GM23338 (cell line): ENCODE data around the gene CDK11A. TPM values are rescaled to one million over a fixed set of nuclear protein-coding genes. Genes with fewer than 3 reads are reported as not detected.

Experiments used
- ATAC-seq: fragments of 200-7000 bp; cut with Tn5 transposase; 3 replicates; pipeline ENCODE4 v1.9.1; 2020
- DNase-seq: peaks from one replicate; pipeline ENCODE4 v3.0.0-alpha.2; 2015; ENCODE audit warnings: low spot score
- H2AFZ ChIP-seq: fragments of 200-600 bp; sonication (generic); 2 replicates; pipeline ENCODE4 v1.8.0; 2016; ENCODE audit warnings: antibody characterized with exemption, mild to moderate bottlenecking, moderate library complexity
- H3F3A ChIP-seq: fragments of 200-600 bp; sonication (generic); replicated peaks from 2 replicates; pipeline ENCODE4 v1.8.0; 2017; ENCODE audit warnings: antibody characterized with exemption, mixed run types, low read depth
- H3K27ac ChIP-seq: fragments of 200-600 bp; sonication (generic); 2 replicates; pipeline ENCODE4 v1.6.1; 2016; ENCODE audit warnings: low read depth
- H3K27me3 ChIP-seq: fragments of 200-600 bp; sonication (generic); 2 replicates; pipeline ENCODE4 v1.8.0; 2016; ENCODE audit warnings: mild to moderate bottlenecking, mixed run types, moderate library complexity; ENCODE audit not compliant: insufficient read depth
- H3K36me3 ChIP-seq: fragments of 200-600 bp; sonication (generic); 2 replicates; pipeline ENCODE4 v1.8.0; 2016; ENCODE audit warnings: mild to moderate bottlenecking; ENCODE audit not compliant: insufficient read depth
- H3K4me1 ChIP-seq: fragments of 200-600 bp; sonication (generic); 2 replicates; pipeline ENCODE4 v1.8.0; 2016; ENCODE audit warnings: mild to moderate bottlenecking, moderate library complexity; ENCODE audit not compliant: insufficient read depth
- H3K4me2 ChIP-seq: fragments of 200-600 bp; sonication (generic); 2 replicates; pipeline ENCODE4 v1.7.1; 2017; ENCODE audit warnings: mixed run types
- H3K4me3 ChIP-seq: fragments of 200-600 bp; sonication (generic); 2 replicates; pipeline ENCODE4 v1.6.1; 2016; ENCODE audit warnings: mixed run types
- H3K79me2 ChIP-seq: fragments of 200-600 bp; sonication (generic); replicated peaks from 2 replicates; pipeline ENCODE4 v1.8.0; 2017; ENCODE audit warnings: mild to moderate bottlenecking; ENCODE audit not compliant: insufficient read depth
- H3K9me2 ChIP-seq: fragments of 200-600 bp; sonication (generic); 2 replicates; pipeline ENCODE4 v1.8.0; 2017; ENCODE audit not compliant: insufficient read depth
- H4K20me1 ChIP-seq: fragments of 200-600 bp; sonication (generic); replicated peaks from 2 replicates; pipeline ENCODE4 v1.8.0; 2017; ENCODE audit warnings: mild to moderate bottlenecking; ENCODE audit not compliant: insufficient read depth
- H3K27ac Mint-ChIP-seq: 2 replicates; pipeline ENCODE4 v1.8.0; 2020; ENCODE audit warnings: inconsistent platforms, mild to moderate bottlenecking, moderate library complexity, mixed read lengths
- H3K27me3 Mint-ChIP-seq: 3 replicates; pipeline ENCODE4 v1.8.0; 2022; ENCODE audit warnings: low read depth, mild to moderate bottlenecking, moderate library complexity, mixed read lengths, inconsistent platforms; ENCODE audit not compliant: insufficient read depth, poor library complexity
- H3K36me3 Mint-ChIP-seq: 3 replicates; pipeline ENCODE4 v1.8.0; 2021; ENCODE audit warnings: low read depth, mild to moderate bottlenecking, inconsistent platforms, moderate library complexity, mixed read lengths
- H3K4me1 Mint-ChIP-seq: 3 replicates; pipeline ENCODE4 v1.8.0; 2020; ENCODE audit warnings: mild to moderate bottlenecking, inconsistent platforms, mixed read lengths
- H3K4me3 Mint-ChIP-seq: 3 replicates; pipeline ENCODE4 v1.8.0; 2021; ENCODE audit warnings: moderate library complexity, mild to moderate bottlenecking, inconsistent platforms, mixed read lengths
- H3K9me3 Mint-ChIP-seq: 3 replicates; pipeline ENCODE4 v1.8.0; 2020; ENCODE audit warnings: moderate library complexity, mild to moderate bottlenecking, inconsistent platforms, mixed read lengths
- CREB1 ChIP-seq: fragments of 250-450 bp; sonication (Bioruptor Pico); IDR thresholded peaks from 2 replicates; pipeline ENCODE4 v1.5.0; 2020; ENCODE audit warnings: low read depth, mild to moderate bottlenecking, moderate library complexity
- EZH2 ChIP-seq: fragments of 200-600 bp; sonication (generic); IDR thresholded peaks from one replicate; pipeline ENCODE4 v1.8.0; 2017; ENCODE audit warnings: antibody characterized with exemption, mild to moderate bottlenecking, low read depth; ENCODE audit not compliant: unreplicated experiment
- EZH2phosphoT487 ChIP-seq: fragments of 200-600 bp; sonication (generic); IDR thresholded peaks from one replicate; pipeline ENCODE4 v1.8.1; 2018; ENCODE audit warnings: antibody characterized with exemption; ENCODE audit not compliant: unreplicated experiment
- JUNB ChIP-seq: IDR thresholded peaks from one replicate; pipeline ENCODE4 v1.6.1; 2016; ENCODE audit warnings: antibody characterized with exemption; ENCODE audit not compliant: unreplicated experiment
- NANOG ChIP-seq: IDR thresholded peaks from 2 replicates; pipeline ENCODE4 v1.6.1; 2016; ENCODE audit warnings: antibody characterized with exemption, borderline replicate concordance
- POLR2AphosphoS5 ChIP-seq: IDR thresholded peaks from 2 replicates; pipeline ENCODE4 v1.6.1; 2016; ENCODE audit warnings: antibody characterized with exemption, low read depth
- STAT1 ChIP-seq: IDR thresholded peaks from one replicate; pipeline ENCODE4 v1.6.1; 2016; ENCODE audit warnings: antibody characterized with exemption; ENCODE audit not compliant: unreplicated experiment
- ZNF114 ChIP-seq: fragments of 250-450 bp; sonication (Bioruptor Pico); IDR thresholded peaks from 2 replicates; pipeline ENCODE4 v1.5.0; 2020; ENCODE audit warnings: mild to moderate bottlenecking, moderate library complexity
- ZNF331 ChIP-seq: fragments of 250-450 bp; sonication (Bioruptor Pico); IDR thresholded peaks from 2 replicates; pipeline ENCODE4 v1.5.0; 2020; ENCODE audit warnings: low read depth, mild to moderate bottlenecking, moderate library complexity
- polyA plus RNA-seq: library from polyadenylated mRNA; unstranded; fragments of >200 nt; fragmentation: Nextera tagmentation; extraction: Ambion mirVana; gene quantifications from 2 replicates; pipeline ENCODE4 v1.2.1, GENCODE V29; 2016
- total RNA-seq: library from RNA; depleted of rRNA; stranded (reverse); fragments of >200 nt; shearing (Covaris generic); gene quantifications from 2 replicates; pipeline ENCODE4 v1.2.3, GENCODE V29; 2014
- TF ChIP-seq, protein P1 (sequence below): IDR thresholded peaks from 2 replicates; pipeline ENCODE4 v1.6.1; 2016; ENCODE audit warnings: antibody characterized with exemption
- TF ChIP-seq, protein P2 (sequence below): IDR thresholded peaks from one replicate; pipeline ENCODE4 v1.6.1; 2018; ENCODE audit warnings: antibody characterized with exemption; ENCODE audit not compliant: unreplicated experiment
- TF ChIP-seq, protein P3 (sequence below): fragments of 250-450 bp; sonication (Bioruptor Pico); IDR thresholded peaks from 2 replicates; pipeline ENCODE4 v1.5.0; 2020; ENCODE audit warnings: mild to moderate bottlenecking, moderate library complexity
- TF ChIP-seq, protein P4 (sequence below), 2 experiments: fragments of 200-600 bp in 1 of 2; sonication (generic) in 1 of 2; conservative IDR thresholded peaks; 2 replicates each; pipeline versions ENCODE4 v1.5.1 to v1.6.1; 2016 to 2017; ENCODE audit warnings: antibody characterized with exemption in 2 of 2, low read depth in 2 of 2, mild to moderate bottlenecking in 2 of 2, moderate library complexity in 1 of 2

The CDK11A gene
- total and polyA plus RNA-seq, 2 experiments from 2014 or later: 22.8 to 72.6 TPM

DNA sequence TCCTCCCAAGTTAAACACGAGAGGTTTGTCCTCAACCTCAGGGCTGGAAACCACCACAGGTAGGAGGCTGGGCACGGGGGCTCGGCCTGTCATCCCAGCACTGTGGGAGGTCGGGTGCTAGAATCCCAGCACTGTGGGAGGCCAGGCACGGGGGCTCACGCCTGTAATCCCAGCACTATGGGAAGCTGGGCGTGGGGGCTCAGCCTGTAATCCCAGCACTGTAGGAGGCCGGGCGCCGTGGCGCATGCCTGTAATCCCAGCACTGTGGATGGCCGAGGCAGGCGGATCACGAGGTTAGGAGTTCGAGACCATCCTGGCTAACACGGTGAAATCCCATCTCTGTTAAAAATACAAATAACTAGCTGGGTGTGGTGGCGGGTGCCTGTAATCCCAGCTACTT is 6.7 kb upstream of the CDK11A start:
- Mint-ChIP-seq H3K9me3 (no peaks in the 10 kb centered on the region), H3K27ac (no peak overlapping the region), H3K36me3 (peaks cover 25% of the 10 kb centered on the region), H3K4me1 (no peaks in the 10 kb centered on the region), H3K4me3 (no peak overlapping the region), H3K27me3 (peaks cover 9% of the 10 kb centered on the region)
- no peak overlapping the region for H3K27ac ChIP-seq
- no peaks in the 10 kb centered on the region for H3K27me3 ChIP-seq
- no peak overlapping the region for H3K4me3 ChIP-seq
- no peaks in the 10 kb centered on the region; the same call in 1 of the 2 replicates for H4K20me1 ChIP-seq
- H2AFZ ChIP-seq: no peak overlapping the region
- no peaks in the 10 kb centered on the region for H3F3A ChIP-seq
- TF ChIP-seq, protein P1, sequence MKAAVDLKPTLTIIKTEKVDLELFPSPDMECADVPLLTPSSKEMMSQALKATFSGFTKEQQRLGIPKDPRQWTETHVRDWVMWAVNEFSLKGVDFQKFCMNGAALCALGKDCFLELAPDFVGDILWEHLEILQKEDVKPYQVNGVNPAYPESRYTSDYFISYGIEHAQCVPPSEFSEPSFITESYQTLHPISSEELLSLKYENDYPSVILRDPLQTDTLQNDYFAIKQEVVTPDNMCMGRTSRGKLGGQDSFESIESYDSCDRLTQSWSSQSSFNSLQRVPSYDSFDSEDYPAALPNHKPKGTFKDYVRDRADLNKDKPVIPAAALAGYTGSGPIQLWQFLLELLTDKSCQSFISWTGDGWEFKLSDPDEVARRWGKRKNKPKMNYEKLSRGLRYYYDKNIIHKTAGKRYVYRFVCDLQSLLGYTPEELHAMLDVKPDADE: no peak
- TF ChIP-seq JUNB (no peak), EZH2 (no peak), ZNF114 (no peak), ZNF331 (CRISPR knock-in tag) (no peak), CREB1 (CRISPR knock-in tag) (no peak), EZH2phosphoT487 (no peak), POLR2AphosphoS5 (no peak), NANOG (no peak), STAT1 (no peak)
- TF ChIP-seq, protein P2, sequence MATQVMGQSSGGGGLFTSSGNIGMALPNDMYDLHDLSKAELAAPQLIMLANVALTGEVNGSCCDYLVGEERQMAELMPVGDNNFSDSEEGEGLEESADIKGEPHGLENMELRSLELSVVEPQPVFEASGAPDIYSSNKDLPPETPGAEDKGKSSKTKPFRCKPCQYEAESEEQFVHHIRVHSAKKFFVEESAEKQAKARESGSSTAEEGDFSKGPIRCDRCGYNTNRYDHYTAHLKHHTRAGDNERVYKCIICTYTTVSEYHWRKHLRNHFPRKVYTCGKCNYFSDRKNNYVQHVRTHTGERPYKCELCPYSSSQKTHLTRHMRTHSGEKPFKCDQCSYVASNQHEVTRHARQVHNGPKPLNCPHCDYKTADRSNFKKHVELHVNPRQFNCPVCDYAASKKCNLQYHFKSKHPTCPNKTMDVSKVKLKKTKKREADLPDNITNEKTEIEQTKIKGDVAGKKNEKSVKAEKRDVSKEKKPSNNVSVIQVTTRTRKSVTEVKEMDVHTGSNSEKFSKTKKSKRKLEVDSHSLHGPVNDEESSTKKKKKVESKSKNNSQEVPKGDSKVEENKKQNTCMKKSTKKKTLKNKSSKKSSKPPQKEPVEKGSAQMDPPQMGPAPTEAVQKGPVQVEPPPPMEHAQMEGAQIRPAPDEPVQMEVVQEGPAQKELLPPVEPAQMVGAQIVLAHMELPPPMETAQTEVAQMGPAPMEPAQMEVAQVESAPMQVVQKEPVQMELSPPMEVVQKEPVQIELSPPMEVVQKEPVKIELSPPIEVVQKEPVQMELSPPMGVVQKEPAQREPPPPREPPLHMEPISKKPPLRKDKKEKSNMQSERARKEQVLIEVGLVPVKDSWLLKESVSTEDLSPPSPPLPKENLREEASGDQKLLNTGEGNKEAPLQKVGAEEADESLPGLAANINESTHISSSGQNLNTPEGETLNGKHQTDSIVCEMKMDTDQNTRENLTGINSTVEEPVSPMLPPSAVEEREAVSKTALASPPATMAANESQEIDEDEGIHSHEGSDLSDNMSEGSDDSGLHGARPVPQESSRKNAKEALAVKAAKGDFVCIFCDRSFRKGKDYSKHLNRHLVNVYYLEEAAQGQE: no peak
- TF ChIP-seq, protein P3, sequence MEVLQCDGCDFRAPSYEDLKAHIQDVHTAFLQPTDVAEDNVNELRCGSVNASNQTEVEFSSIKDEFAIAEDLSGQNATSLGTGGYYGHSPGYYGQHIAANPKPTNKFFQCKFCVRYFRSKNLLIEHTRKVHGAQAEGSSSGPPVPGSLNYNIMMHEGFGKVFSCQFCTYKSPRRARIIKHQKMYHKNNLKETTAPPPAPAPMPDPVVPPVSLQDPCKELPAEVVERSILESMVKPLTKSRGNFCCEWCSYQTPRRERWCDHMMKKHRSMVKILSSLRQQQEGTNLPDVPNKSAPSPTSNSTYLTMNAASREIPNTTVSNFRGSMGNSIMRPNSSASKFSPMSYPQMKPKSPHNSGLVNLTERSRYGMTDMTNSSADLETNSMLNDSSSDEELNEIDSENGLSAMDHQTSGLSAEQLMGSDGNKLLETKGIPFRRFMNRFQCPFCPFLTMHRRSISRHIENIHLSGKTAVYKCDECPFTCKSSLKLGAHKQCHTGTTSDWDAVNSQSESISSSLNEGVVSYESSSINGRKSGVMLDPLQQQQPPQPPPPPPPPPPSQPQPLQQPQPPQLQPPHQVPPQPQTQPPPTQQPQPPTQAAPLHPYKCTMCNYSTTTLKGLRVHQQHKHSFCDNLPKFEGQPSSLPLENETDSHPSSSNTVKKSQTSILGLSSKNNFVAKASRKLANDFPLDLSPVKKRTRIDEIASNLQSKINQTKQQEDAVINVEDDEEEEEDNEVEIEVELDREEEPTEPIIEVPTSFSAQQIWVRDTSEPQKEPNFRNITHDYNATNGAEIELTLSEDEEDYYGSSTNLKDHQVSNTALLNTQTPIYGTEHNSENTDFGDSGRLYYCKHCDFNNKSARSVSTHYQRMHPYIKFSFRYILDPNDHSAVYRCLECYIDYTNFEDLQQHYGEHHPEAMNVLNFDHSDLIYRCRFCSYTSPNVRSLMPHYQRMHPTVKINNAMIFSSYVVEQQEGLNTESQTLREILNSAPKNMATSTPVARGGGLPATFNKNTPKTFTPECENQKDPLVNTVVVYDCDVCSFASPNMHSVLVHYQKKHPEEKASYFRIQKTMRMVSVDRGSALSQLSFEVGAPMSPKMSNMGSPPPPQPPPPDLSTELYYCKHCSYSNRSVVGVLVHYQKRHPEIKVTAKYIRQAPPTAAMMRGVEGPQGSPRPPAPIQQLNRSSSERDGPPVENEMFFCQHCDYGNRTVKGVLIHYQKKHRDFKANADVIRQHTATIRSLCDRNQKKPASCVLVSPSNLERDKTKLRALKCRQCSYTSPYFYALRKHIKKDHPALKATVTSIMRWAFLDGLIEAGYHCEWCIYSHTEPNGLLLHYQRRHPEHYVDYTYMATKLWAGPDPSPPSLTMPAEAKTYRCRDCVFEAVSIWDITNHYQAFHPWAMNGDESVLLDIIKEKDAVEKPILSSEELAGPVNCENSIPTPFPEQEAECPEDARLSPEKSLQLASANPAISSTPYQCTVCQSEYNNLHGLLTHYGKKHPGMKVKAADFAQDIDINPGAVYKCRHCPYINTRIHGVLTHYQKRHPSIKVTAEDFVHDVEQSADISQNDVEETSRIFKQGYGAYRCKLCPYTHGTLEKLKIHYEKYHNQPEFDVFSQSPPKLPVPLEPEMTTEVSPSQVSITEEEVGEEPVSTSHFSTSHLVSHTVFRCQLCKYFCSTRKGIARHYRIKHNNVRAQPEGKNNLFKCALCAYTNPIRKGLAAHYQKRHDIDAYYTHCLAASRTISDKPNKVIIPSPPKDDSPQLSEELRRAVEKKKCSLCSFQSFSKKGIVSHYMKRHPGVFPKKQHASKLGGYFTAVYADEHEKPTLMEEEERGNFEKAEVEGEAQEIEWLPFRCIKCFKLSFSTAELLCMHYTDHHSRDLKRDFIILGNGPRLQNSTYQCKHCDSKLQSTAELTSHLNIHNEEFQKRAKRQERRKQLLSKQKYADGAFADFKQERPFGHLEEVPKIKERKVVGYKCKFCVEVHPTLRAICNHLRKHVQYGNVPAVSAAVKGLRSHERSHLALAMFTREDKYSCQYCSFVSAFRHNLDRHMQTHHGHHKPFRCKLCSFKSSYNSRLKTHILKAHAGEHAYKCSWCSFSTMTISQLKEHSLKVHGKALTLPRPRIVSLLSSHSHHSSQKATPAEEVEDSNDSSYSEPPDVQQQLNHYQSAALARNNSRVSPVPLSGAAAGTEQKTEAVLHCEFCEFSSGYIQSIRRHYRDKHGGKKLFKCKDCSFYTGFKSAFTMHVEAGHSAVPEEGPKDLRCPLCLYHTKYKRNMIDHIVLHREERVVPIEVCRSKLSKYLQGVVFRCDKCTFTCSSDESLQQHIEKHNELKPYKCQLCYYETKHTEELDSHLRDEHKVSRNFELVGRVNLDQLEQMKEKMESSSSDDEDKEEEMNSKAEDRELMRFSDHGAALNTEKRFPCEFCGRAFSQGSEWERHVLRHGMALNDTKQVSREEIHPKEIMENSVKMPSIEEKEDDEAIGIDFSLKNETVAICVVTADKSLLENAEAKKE (CRISPR knock-in tag): no peak
- TF ChIP-seq, protein P4, sequence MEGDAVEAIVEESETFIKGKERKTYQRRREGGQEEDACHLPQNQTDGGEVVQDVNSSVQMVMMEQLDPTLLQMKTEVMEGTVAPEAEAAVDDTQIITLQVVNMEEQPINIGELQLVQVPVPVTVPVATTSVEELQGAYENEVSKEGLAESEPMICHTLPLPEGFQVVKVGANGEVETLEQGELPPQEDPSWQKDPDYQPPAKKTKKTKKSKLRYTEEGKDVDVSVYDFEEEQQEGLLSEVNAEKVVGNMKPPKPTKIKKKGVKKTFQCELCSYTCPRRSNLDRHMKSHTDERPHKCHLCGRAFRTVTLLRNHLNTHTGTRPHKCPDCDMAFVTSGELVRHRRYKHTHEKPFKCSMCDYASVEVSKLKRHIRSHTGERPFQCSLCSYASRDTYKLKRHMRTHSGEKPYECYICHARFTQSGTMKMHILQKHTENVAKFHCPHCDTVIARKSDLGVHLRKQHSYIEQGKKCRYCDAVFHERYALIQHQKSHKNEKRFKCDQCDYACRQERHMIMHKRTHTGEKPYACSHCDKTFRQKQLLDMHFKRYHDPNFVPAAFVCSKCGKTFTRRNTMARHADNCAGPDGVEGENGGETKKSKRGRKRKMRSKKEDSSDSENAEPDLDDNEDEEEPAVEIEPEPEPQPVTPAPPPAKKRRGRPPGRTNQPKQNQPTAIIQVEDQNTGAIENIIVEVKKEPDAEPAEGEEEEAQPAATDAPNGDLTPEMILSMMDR (conservative IDR thresholded peaks at IDR 0.05; ENCODE audit: low read depth in 2 of 2): no peak
- no peak for ATAC-seq
- H3K4me2 ChIP-seq: no peak overlapping the region
- DNase-seq: no peak
- no peaks in the 10 kb centered on the region for H3K9me2 ChIP-seq
- H3K4me1 ChIP-seq: no peaks in the 10 kb centered on the region
- H3K36me3 ChIP-seq: peaks cover 11% of the 10 kb centered on the region; the same call in 1 of the 2 replicates
- no peaks in the 10 kb centered on the region for H3K79me2 ChIP-seq
